ENCODE results near the gene ISG20L2.

GRCh38 chr1:156727926-156728598 lies 504 bp downstream of the ISG20L2 start, which contains the start of gene METTL25B:
- TF ChIP-seq ZC3H10 (CRISPR knock-in tag; IDR thresholded peaks at IDR 0.05), result no peak
- TF ChIP-seq CREB5 (CRISPR knock-in tag; IDR thresholded peaks at IDR 0.05; ENCODE audit: low read depth), result no peak
- TF ChIP-seq, protein P1, sequence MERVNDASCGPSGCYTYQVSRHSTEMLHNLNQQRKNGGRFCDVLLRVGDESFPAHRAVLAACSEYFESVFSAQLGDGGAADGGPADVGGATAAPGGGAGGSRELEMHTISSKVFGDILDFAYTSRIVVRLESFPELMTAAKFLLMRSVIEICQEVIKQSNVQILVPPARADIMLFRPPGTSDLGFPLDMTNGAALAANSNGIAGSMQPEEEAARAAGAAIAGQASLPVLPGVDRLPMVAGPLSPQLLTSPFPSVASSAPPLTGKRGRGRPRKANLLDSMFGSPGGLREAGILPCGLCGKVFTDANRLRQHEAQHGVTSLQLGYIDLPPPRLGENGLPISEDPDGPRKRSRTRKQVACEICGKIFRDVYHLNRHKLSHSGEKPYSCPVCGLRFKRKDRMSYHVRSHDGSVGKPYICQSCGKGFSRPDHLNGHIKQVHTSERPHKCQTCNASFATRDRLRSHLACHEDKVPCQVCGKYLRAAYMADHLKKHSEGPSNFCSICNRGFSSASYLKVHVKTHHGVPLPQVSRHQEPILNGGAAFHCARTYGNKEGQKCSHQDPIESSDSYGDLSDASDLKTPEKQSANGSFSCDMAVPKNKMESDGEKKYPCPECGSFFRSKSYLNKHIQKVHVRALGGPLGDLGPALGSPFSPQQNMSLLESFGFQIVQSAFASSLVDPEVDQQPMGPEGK (CRISPR knock-in tag; IDR thresholded peaks at IDR 0.05; ENCODE audit: borderline replicate concordance), result no peak
- no peak for TF ChIP-seq ZNF565 (CRISPR knock-in tag; conservative IDR thresholded peaks at IDR 0.05; ENCODE audit: low read depth)
- no peak for TF ChIP-seq ZFP30 (CRISPR knock-in tag; IDR thresholded peaks at IDR 0.05)
- TF ChIP-seq ZFP3 (CRISPR knock-in tag; IDR thresholded peaks at IDR 0.05), result no peak
- no peak for TF ChIP-seq ARNTL (CRISPR knock-in tag; IDR thresholded peaks at IDR 0.05; ENCODE audit: borderline replicate concordance, low read depth)
- TF ChIP-seq PPARA (CRISPR knock-in tag; IDR thresholded peaks at IDR 0.05; ENCODE audit: borderline replicate concordance), result no peak
- no peak for TF ChIP-seq ZNF8 (CRISPR knock-in tag; IDR thresholded peaks at IDR 0.05)
- TF ChIP-seq POU6F1 (CRISPR knock-in tag; IDR thresholded peaks at IDR 0.05; ENCODE audit: borderline replicate concordance, low read depth), result no peak
- TF ChIP-seq CSDC2 (CRISPR knock-in tag; IDR thresholded peaks at IDR 0.05), result no peak
- TF ChIP-seq GLIS3 (CRISPR knock-in tag; IDR thresholded peaks at IDR 0.05), result no peak
- TF ChIP-seq BACH2 (CRISPR knock-in tag; IDR thresholded peaks at IDR 0.05; ENCODE audit: borderline replicate concordance), result no peak
- TF ChIP-seq RARB (CRISPR knock-in tag; IDR thresholded peaks at IDR 0.05), result no peak

Measured in SK-N-SH treated with all-trans-retinoic acid at 6 μM for 48 hours (cell line).